ENCODE results near the gene PRICKLE3. TPM values are rescaled to one million over a fixed set of nuclear protein-coding genes. Genes with fewer than 3 reads are reported as not detected.

PRICKLE3 gene
- total RNA-seq, 1 experiment from 2014 or later, result 22.3 TPM

GRCh38 chrX:49202022-49202421 is 15.8 kb upstream of the PRICKLE3 start:
- Mint-ChIP-seq H3K4me3 (ENCODE audit: low read depth, unreplicated experiment) (no peak overlapping the region), H3K4me1 (ENCODE audit: low read depth, unreplicated experiment) (peaks cover 10% of the 10 kb centered on the region), H3K9me3 (ENCODE audit: low read depth, unreplicated experiment) (no peaks in the 10 kb centered on the region), H3K27ac (ENCODE audit: unreplicated experiment) (no peak overlapping the region), H3K36me3 (ENCODE audit: insufficient read depth, unreplicated experiment) (peaks cover 11% of the 10 kb centered on the region), H3K27me3 (ENCODE audit: unreplicated experiment) (peaks cover 40% of the 10 kb centered on the region)
- DNase-seq, result no peak
- no peak for TF ChIP-seq CTCF (IDR thresholded peaks at IDR 0.05; ENCODE audit: unreplicated experiment)
- CTCF ChIA-PET, result no interaction called here
- BruUV-seq (replicated peaks), result no TSS peak
- intact Hi-C loops (cut with micrococcal nuclease; ENCODE audit: unreplicated experiment), result no loop called here

GRCh38 chrX:49199906-49200771 is 14.0 kb upstream of the PRICKLE3 start, which contains the start of gene SYP:
TSS of gene SYP (minus strand) at chrX:49200193. CDS start at chrX:49200186, 7 bp downstream.
- CTCF ChIA-PET, result no interaction called here
- peak; percentile 92 for DNase-seq
- H3K36me3 Mint-ChIP-seq (ENCODE audit: insufficient read depth, unreplicated experiment), result peaks cover 11% of the 10 kb centered on the region
- H3K4me3 Mint-ChIP-seq (ENCODE audit: low read depth, unreplicated experiment), result peak within 1 kb of the TSS; percentile 20
- TF ChIP-seq CTCF (IDR thresholded peaks at IDR 0.05; ENCODE audit: unreplicated experiment), result no peak
- intact Hi-C loops (cut with micrococcal nuclease; ENCODE audit: unreplicated experiment), result loop anchor here (10.0 kb wide), 1 partner anchor 555 kb away; no protein-coding TSS in a partner anchor
- peaks cover 10% of the 10 kb centered on the region for H3K4me1 Mint-ChIP-seq (ENCODE audit: low read depth, unreplicated experiment)
- H3K27ac Mint-ChIP-seq (ENCODE audit: unreplicated experiment), result no peak within 1 kb of the TSS
- BruUV-seq (replicated peaks), result no TSS peak
- no peaks in the 10 kb centered on the region for H3K9me3 Mint-ChIP-seq (ENCODE audit: low read depth, unreplicated experiment)
- peaks cover 40% of the 10 kb centered on the region for H3K27me3 Mint-ChIP-seq (ENCODE audit: unreplicated experiment)

GRCh38 chrX:49199315-49199595 is 13.1 kb upstream of the PRICKLE3 start:
- BruUV-seq (replicated peaks), result no TSS peak
- no peak overlapping the region for H3K4me3 Mint-ChIP-seq (ENCODE audit: low read depth, unreplicated experiment)
- peaks cover 35% of the 10 kb centered on the region for H3K27me3 Mint-ChIP-seq (ENCODE audit: unreplicated experiment)
- H3K27ac Mint-ChIP-seq (ENCODE audit: unreplicated experiment), result no peak overlapping the region
- intact Hi-C loops (cut with micrococcal nuclease; ENCODE audit: unreplicated experiment), result loop anchor here (10.0 kb wide), 1 partner anchor 556 kb away; no protein-coding TSS in a partner anchor
- peaks cover 10% of the 10 kb centered on the region for H3K4me1 Mint-ChIP-seq (ENCODE audit: low read depth, unreplicated experiment)
- CTCF ChIA-PET, result no interaction called here
- no peaks in the 10 kb centered on the region for H3K9me3 Mint-ChIP-seq (ENCODE audit: low read depth, unreplicated experiment)
- DNase-seq, result no peak
- peaks cover 11% of the 10 kb centered on the region for H3K36me3 Mint-ChIP-seq (ENCODE audit: insufficient read depth, unreplicated experiment)
- TF ChIP-seq CTCF (IDR thresholded peaks at IDR 0.05; ENCODE audit: unreplicated experiment), result no peak

GRCh38 chrX:49198540-49199314 is 12.6 kb upstream of the PRICKLE3 start:
- DNase-seq, result no peak
- no peaks in the 10 kb centered on the region for H3K9me3 Mint-ChIP-seq (ENCODE audit: low read depth, unreplicated experiment)
- intact Hi-C loops (cut with micrococcal nuclease; ENCODE audit: unreplicated experiment), result loop anchor here (10.0 kb wide), 1 partner anchor 556 kb away; no protein-coding TSS in a partner anchor
- peaks cover 29% of the 10 kb centered on the region for H3K27me3 Mint-ChIP-seq (ENCODE audit: unreplicated experiment)
- BruUV-seq (replicated peaks), result no TSS peak
- H3K36me3 Mint-ChIP-seq (ENCODE audit: insufficient read depth, unreplicated experiment), result peaks cover 10% of the 10 kb centered on the region
- no peak for TF ChIP-seq CTCF (IDR thresholded peaks at IDR 0.05; ENCODE audit: unreplicated experiment)
- no peak overlapping the region for H3K27ac Mint-ChIP-seq (ENCODE audit: unreplicated experiment)
- no peak overlapping the region for H3K4me3 Mint-ChIP-seq (ENCODE audit: low read depth, unreplicated experiment)
- CTCF ChIA-PET, result no interaction called here
- H3K4me1 Mint-ChIP-seq (ENCODE audit: low read depth, unreplicated experiment), result peaks cover 10% of the 10 kb centered on the region
